Measurements from ENCODE around the gene PNPLA8.

PNPLA8 gene

DNA sequence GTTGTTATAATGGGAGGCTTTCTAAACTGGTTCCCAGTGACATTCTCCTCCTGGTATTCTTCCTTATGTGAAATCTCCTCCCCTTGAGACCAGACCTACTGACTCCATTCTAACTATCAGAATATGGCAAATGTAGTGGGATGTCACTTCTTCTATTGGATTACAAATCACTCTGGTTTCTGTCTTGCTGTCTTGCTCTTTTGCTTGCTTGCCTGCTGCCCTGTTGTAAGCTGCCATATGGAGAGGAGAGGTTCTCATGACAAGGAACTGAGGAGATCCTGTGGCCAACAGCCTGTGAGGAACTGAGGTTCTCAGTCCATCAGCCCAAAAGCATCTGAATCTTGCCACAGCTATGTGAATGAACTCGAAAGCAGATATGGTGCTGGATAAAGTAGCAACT is 65.0 kb downstream of the PNPLA8 start:
- peaks cover 7% of the 10 kb centered on the region for H3K4me1 ChIP-seq (ENCODE audit: control insufficient read depth, insufficient read depth, low read depth, low read length)
- H2AFZ ChIP-seq (ENCODE audit: low read depth, low read length), result no peak overlapping the region
- H3K23ac ChIP-seq (ENCODE audit: low read length in 2 of 2), result no peak overlapping the region
- no peak overlapping the region for H3K27ac ChIP-seq (ENCODE audit: low read length, poor library complexity, severe bottlenecking)
- no peak overlapping the region for H2AK5ac ChIP-seq (ENCODE audit: low read length, severe bottlenecking)
- H3K9ac ChIP-seq (ENCODE audit: low read length), result no peak overlapping the region
- 86% methylated on average over 1 of the region's 1 CpG for WGBS
- no peak overlapping the region for H3K18ac ChIP-seq (ENCODE audit: low read depth in 1 of 2, low read length in 2 of 2)
- no peaks in the 10 kb centered on the region for H3K79me1 ChIP-seq (replicated peaks; ENCODE audit: low read length, poor library complexity, severe bottlenecking)
- no peak overlapping the region for H4K8ac ChIP-seq (ENCODE audit: low read length)
- no peak overlapping the region for H3K14ac ChIP-seq (ENCODE audit: low read length in 2 of 2)
- H2BK15ac ChIP-seq (ENCODE audit: low read depth, poor library complexity, severe bottlenecking), result no peak overlapping the region
- no peak overlapping the region for H2BK12ac ChIP-seq (ENCODE audit: low read length in 2 of 2)
- H3K27me3 ChIP-seq (ENCODE audit: control insufficient read depth in 1 of 2, insufficient read depth in 1 of 2, low read length in 2 of 2), result peaks cover 23 to 34% of the 10 kb centered on the region in 2 experiments
- H2BK120ac ChIP-seq (ENCODE audit: low read depth, low read length), result no peak overlapping the region
- no peaks in the 10 kb centered on the region for H3K36me3 ChIP-seq (ENCODE audit: control insufficient read depth in 1 of 2, insufficient read depth in 2 of 2, low read depth in 1 of 2, low read length in 2 of 2)
- H4K91ac ChIP-seq (ENCODE audit: low read length), result no peak overlapping the region
- H3K4me2 ChIP-seq (ENCODE audit: low read length, poor library complexity, severe bottlenecking), result no peak overlapping the region
- H3K9me3 ChIP-seq (ENCODE audit: control insufficient read depth, low read length), result no peaks in the 10 kb centered on the region
- H3K4ac ChIP-seq (ENCODE audit: low read depth in 1 of 2, low read length in 2 of 2), result no peak overlapping the region
- no peak overlapping the region for H3K4me3 ChIP-seq (ENCODE audit: insufficient read depth in 1 of 2, low read depth in 1 of 2, low read length in 2 of 2)
- peak overlapping the region; percentile 21 for H2BK5ac ChIP-seq (ENCODE audit: low read depth, low read length, poor library complexity, severe bottlenecking)
- no peak for DNase-seq

DNA sequence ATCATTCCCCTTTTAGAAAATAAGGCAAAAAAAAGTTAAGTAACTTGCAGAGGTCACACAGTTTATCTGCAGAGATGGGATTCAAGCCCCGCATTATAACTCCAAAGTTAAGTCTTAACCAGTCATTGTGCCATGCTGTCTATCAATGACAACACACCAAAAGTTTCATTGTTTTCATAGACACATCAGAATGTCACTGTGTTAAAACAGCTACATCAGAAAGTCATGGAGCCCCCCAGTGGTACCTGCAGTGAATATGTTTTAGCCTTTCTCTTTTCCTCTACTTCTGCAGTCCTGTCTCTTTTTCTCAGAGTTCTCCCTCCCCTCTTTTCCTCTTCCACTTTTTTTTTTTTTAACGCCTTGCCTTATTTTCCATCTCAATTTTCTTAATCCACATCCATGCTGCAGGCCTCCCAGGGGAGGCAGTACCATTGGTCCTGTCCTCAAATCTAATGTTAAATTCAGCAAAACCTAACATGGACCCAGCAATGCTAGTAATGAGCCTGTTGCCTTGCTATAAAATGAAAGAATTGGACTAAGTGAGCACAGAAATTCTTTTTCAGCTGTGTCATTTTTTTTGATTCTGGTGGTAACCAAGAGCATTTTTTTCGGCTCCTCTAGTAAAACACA is 65.9 kb downstream of the PNPLA8 start:
- Histone ChIP-seq H3K9me3 (ENCODE audit: control insufficient read depth, low read length) (no peaks in the 10 kb centered on the region), H2BK12ac (ENCODE audit: low read length in 2 of 2) (no peak overlapping the region), H3K4me3 (ENCODE audit: insufficient read depth in 1 of 2, low read depth in 1 of 2, low read length in 2 of 2) (no peak overlapping the region), H3K36me3 (ENCODE audit: control insufficient read depth in 1 of 2, insufficient read depth in 2 of 2, low read depth in 1 of 2, low read length in 2 of 2) (no peaks in the 10 kb centered on the region), H3K9ac (ENCODE audit: low read length) (no peak overlapping the region), H3K4me1 (ENCODE audit: control insufficient read depth, insufficient read depth, low read depth, low read length) (peaks cover 17% of the 10 kb centered on the region), H4K91ac (ENCODE audit: low read length) (no peak overlapping the region), H3K4ac (ENCODE audit: low read depth in 1 of 2, low read length in 2 of 2) (no peak overlapping the region), H3K79me1 (replicated peaks; ENCODE audit: low read length, poor library complexity, severe bottlenecking) (no peaks in the 10 kb centered on the region), H3K14ac (ENCODE audit: low read length in 2 of 2) (no peak overlapping the region), H2BK120ac (ENCODE audit: low read depth, low read length) (no peak overlapping the region), H2BK5ac (ENCODE audit: low read depth, low read length, poor library complexity, severe bottlenecking) (no peak overlapping the region), H2BK15ac (ENCODE audit: low read depth, poor library complexity, severe bottlenecking) (no peak overlapping the region), H3K27ac (ENCODE audit: low read length, poor library complexity, severe bottlenecking) (no peak overlapping the region), H2AK5ac (ENCODE audit: low read length, severe bottlenecking) (no peak overlapping the region), H2AFZ (ENCODE audit: low read depth, low read length) (no peak overlapping the region), H3K23ac (ENCODE audit: low read length in 2 of 2) (no peak overlapping the region), H3K27me3 (ENCODE audit: control insufficient read depth in 1 of 2, insufficient read depth in 1 of 2, low read length in 2 of 2) (peaks cover 33 to 42% of the 10 kb centered on the region in 2 experiments), H3K4me2 (ENCODE audit: low read length, poor library complexity, severe bottlenecking) (no peak overlapping the region), H3K18ac (ENCODE audit: low read depth in 1 of 2, low read length in 2 of 2) (no peak overlapping the region), H4K8ac (ENCODE audit: low read length) (no peak overlapping the region)
- 50% methylated on average over 3 of the region's 3 CpGs for WGBS
- peak; percentile 21 for DNase-seq

DNA sequence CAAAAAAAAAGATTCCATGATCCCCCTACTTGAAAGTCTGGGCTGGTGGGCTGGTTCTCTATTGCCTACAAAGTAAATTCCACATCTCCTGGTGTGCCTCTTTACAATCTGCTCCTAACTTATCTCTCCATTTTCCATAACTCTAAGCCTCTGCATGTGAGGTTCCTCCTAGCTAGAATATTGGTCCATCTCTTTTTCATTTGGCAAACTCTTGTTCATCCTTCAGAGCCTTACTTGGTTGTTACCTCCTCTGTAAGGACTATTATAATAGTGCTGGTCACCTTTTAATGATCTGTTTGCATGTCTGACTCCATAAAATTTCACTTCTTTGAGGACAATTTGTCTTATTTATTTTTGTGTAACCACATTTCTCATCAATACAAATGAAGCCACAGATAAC is 68.1 kb downstream of the PNPLA8 start:
- no peak overlapping the region for H2BK120ac ChIP-seq (ENCODE audit: low read depth, low read length)

DNA sequence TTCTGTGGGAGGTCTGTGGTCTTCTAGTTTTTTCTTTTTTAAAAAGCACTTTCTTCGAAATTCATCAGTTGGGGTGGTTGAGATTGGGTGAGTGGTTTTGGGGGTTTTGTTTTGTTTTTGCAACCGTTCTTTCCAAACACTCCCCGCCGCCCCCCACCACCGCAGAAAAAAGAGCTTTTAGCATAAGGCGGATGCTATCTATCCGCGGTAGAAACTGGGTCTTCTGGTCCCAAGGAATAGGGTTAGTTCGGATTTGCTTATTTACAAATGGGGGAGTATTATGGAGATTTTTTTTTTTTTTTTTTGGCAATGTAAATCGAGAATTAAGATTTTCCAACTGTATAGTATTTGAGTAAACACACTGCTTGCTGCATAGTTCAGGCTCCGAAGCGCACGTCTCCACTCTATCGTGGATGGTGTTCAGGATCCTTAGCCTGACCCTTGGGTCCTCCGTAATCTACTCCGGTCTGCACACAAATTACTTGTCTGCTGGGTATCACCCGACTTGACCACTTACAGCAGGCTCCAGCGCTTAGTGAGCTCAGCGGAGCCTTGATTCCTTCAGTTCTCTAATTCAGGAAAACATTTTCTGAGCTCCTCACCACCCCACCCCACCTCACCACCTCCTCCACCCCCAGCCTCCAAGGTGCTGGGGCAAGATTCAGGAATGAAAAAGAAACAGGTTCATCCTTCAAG is 68.9 kb downstream of the PNPLA8 start:
- no peak overlapping the region for H3K23ac ChIP-seq (ENCODE audit: low read length in 2 of 2)
- H2BK5ac ChIP-seq (ENCODE audit: low read depth, low read length, poor library complexity, severe bottlenecking), result no peak overlapping the region
- no peak for DNase-seq
- no peak overlapping the region for H2BK15ac ChIP-seq (ENCODE audit: low read depth, poor library complexity, severe bottlenecking)
- H3K4me1 ChIP-seq (ENCODE audit: control insufficient read depth, insufficient read depth, low read depth, low read length), result peaks cover 22% of the 10 kb centered on the region
- no peak overlapping the region for H2BK12ac ChIP-seq (ENCODE audit: low read length in 2 of 2)
- no peak overlapping the region for H3K18ac ChIP-seq (ENCODE audit: low read depth in 1 of 2, low read length in 2 of 2)
- no peak overlapping the region for H3K4ac ChIP-seq (ENCODE audit: low read depth in 1 of 2, low read length in 2 of 2)
- no peak overlapping the region for H3K4me3 ChIP-seq (ENCODE audit: insufficient read depth in 1 of 2, low read depth in 1 of 2, low read length in 2 of 2)
- no peak overlapping the region for H2AK5ac ChIP-seq (ENCODE audit: low read length, severe bottlenecking)
- H2AFZ ChIP-seq (ENCODE audit: low read depth, low read length), result no peak overlapping the region
- WGBS, result 7% methylated on average over 14 of the region's 19 CpGs
- H2BK120ac ChIP-seq (ENCODE audit: low read depth, low read length), result no peak overlapping the region
- H3K27ac ChIP-seq (ENCODE audit: low read length, poor library complexity, severe bottlenecking), result no peak overlapping the region
- H3K4me2 ChIP-seq (ENCODE audit: low read length, poor library complexity, severe bottlenecking), result peak overlapping the region; percentile 12
- H4K91ac ChIP-seq (ENCODE audit: low read length), result no peak overlapping the region
- no peak overlapping the region for H4K8ac ChIP-seq (ENCODE audit: low read length)
- no peaks in the 10 kb centered on the region for H3K79me1 ChIP-seq (replicated peaks; ENCODE audit: low read length, poor library complexity, severe bottlenecking)
- peaks cover 52 to 57% of the 10 kb centered on the region in 2 experiments for H3K27me3 ChIP-seq (ENCODE audit: control insufficient read depth in 1 of 2, insufficient read depth in 1 of 2, low read length in 2 of 2)
- no peak overlapping the region for H3K9ac ChIP-seq (ENCODE audit: low read length)
- H3K36me3 ChIP-seq (ENCODE audit: control insufficient read depth in 1 of 2, insufficient read depth in 2 of 2, low read depth in 1 of 2, low read length in 2 of 2), result no peaks in the 10 kb centered on the region
- no peaks in the 10 kb centered on the region for H3K9me3 ChIP-seq (ENCODE audit: control insufficient read depth, low read length)
- H3K14ac ChIP-seq (ENCODE audit: low read length in 2 of 2), result no peak overlapping the region

More for the DNA sequence above, 68.1 kb downstream of the PNPLA8 start:
- H2BK15ac ChIP-seq (ENCODE audit: low read depth, poor library complexity, severe bottlenecking), result no peak overlapping the region
- H3K27me3 ChIP-seq (ENCODE audit: control insufficient read depth in 1 of 2, insufficient read depth in 1 of 2, low read length in 2 of 2), result peaks cover 52 to 54% of the 10 kb centered on the region in 2 experiments
- H2AK5ac ChIP-seq (ENCODE audit: low read length, severe bottlenecking), result no peak overlapping the region
- H3K4me3 ChIP-seq (ENCODE audit: insufficient read depth in 1 of 2, low read depth in 1 of 2, low read length in 2 of 2), result no peak overlapping the region
- no peak for DNase-seq
- no peak overlapping the region for H3K9ac ChIP-seq (ENCODE audit: low read length)
- H2AFZ ChIP-seq (ENCODE audit: low read depth, low read length), result no peak overlapping the region
- H3K27ac ChIP-seq (ENCODE audit: low read length, poor library complexity, severe bottlenecking), result no peak overlapping the region
- no peak overlapping the region for H4K8ac ChIP-seq (ENCODE audit: low read length)
- no peak overlapping the region for H3K18ac ChIP-seq (ENCODE audit: low read depth in 1 of 2, low read length in 2 of 2)
- no peak overlapping the region for H2BK5ac ChIP-seq (ENCODE audit: low read depth, low read length, poor library complexity, severe bottlenecking)
- no peak overlapping the region for H2BK12ac ChIP-seq (ENCODE audit: low read length in 2 of 2)
- no peaks in the 10 kb centered on the region for H3K9me3 ChIP-seq (ENCODE audit: control insufficient read depth, low read length)
- no peak overlapping the region for H3K23ac ChIP-seq (ENCODE audit: low read length in 2 of 2)
- no peak overlapping the region for H4K91ac ChIP-seq (ENCODE audit: low read length)
- no peaks in the 10 kb centered on the region for H3K36me3 ChIP-seq (ENCODE audit: control insufficient read depth in 1 of 2, insufficient read depth in 2 of 2, low read depth in 1 of 2, low read length in 2 of 2)
- peaks cover 22% of the 10 kb centered on the region for H3K4me1 ChIP-seq (ENCODE audit: control insufficient read depth, insufficient read depth, low read depth, low read length)
- H3K14ac ChIP-seq (ENCODE audit: low read length in 2 of 2), result no peak overlapping the region
- no peaks in the 10 kb centered on the region for H3K79me1 ChIP-seq (replicated peaks; ENCODE audit: low read length, poor library complexity, severe bottlenecking)
- H3K4me2 ChIP-seq (ENCODE audit: low read length, poor library complexity, severe bottlenecking), result no peak overlapping the region
- no peak overlapping the region for H3K4ac ChIP-seq (ENCODE audit: low read depth in 1 of 2, low read length in 2 of 2)
